Hepatocyte (in vitro differentiated cells): ENCODE results near the gene AKAP10. TPM values are rescaled to one million over a fixed set of nuclear protein-coding genes. Genes with fewer than 3 reads are reported as not detected.

Source experiments
- DNase-seq: peaks from one replicate; pipeline ENCODE4 v3.0.0-alpha.2; 2016; ENCODE audit warnings: low spot score
- H2AFZ ChIP-seq: fragments of 200-600 bp; sonication (generic); 2 replicates; pipeline ENCODE4 v1.6.0; 2016; ENCODE audit warnings: antibody characterized with exemption, mild to moderate bottlenecking
- H3K27ac ChIP-seq: fragments of 200-600 bp; sonication (generic); 2 replicates; pipeline ENCODE4 v1.5.1; 2016; ENCODE audit warnings: mild to moderate bottlenecking
- H3K27me3 ChIP-seq: fragments of 200-600 bp; sonication (generic); 2 replicates; pipeline ENCODE4 v1.6.1; 2016
- H3K36me3 ChIP-seq: fragments of 200-600 bp; sonication (generic); replicated peaks from 2 replicates; pipeline ENCODE4 v1.5.1; 2016; ENCODE audit warnings: low read depth; ENCODE audit not compliant: insufficient read depth
- H3K4me1 ChIP-seq: fragments of 200-600 bp; sonication (generic); 2 replicates; pipeline ENCODE4 v1.5.1; 2016; ENCODE audit warnings: mild to moderate bottlenecking, moderate library complexity; ENCODE audit not compliant: insufficient read depth
- H3K4me2 ChIP-seq: fragments of 200-600 bp; sonication (generic); 2 replicates; pipeline ENCODE4 v1.6.0; 2016
- H3K4me3 ChIP-seq: fragments of 200-600 bp; sonication (generic); 2 replicates; pipeline ENCODE4 v1.5.1; 2016; ENCODE audit warnings: mild to moderate bottlenecking
- H3K79me2 ChIP-seq: fragments of 200-600 bp; sonication (generic); 2 replicates; pipeline ENCODE4 v1.6.0; 2017; ENCODE audit warnings: mild to moderate bottlenecking
- H3K9me2 ChIP-seq: fragments of 200-600 bp; sonication (generic); replicated peaks from 2 replicates; pipeline ENCODE4 v1.6.0; 2017; ENCODE audit warnings: mild to moderate bottlenecking; ENCODE audit not compliant: insufficient read depth
- H3K9me3 ChIP-seq: fragments of 200-600 bp; sonication (generic); 2 replicates; pipeline ENCODE4 v1.5.1; 2016; ENCODE audit warnings: low read depth, mild to moderate bottlenecking
- H4K20me1 ChIP-seq: fragments of 200-600 bp; sonication (generic); 2 replicates; pipeline ENCODE4 v1.6.0; 2016; ENCODE audit warnings: mild to moderate bottlenecking; ENCODE audit not compliant: insufficient read depth, poor library complexity, severe bottlenecking
- CTCF ChIP-seq: fragments of 200-600 bp; sonication (generic); IDR thresholded peaks from 2 replicates; pipeline ENCODE4 v1.5.1; 2016; ENCODE audit warnings: antibody characterized with exemption, mild to moderate bottlenecking; ENCODE audit not compliant: poor library complexity
- EZH2 ChIP-seq: fragments of 200-600 bp; sonication (generic); IDR thresholded peaks from 2 replicates; pipeline ENCODE4 v1.6.1; 2016; ENCODE audit warnings: antibody characterized with exemption, mild to moderate bottlenecking, borderline replicate concordance
- EZH2phosphoT487 ChIP-seq: fragments of 200-600 bp; sonication (generic); IDR thresholded peaks from one replicate; pipeline ENCODE4 v1.6.1; 2018; ENCODE audit warnings: antibody characterized with exemption, mild to moderate bottlenecking, low read depth, moderate library complexity; ENCODE audit not compliant: unreplicated experiment, severe bottlenecking
- WGBS: methylation state at CpG from one replicate; pipeline ENCODE4 v1.1.6; 2016; ENCODE audit warnings: low lambda C conversion rate; ENCODE audit errors: missing lambda C conversion rate; 5-methylcytosine and 5-hydroxymethylcytosine counted together
- polyA plus RNA-seq: library from polyadenylated mRNA; unstranded; fragments of >200 nt; fragmentation: Nextera tagmentation; extraction: Ambion mirVana; gene quantifications from 2 replicates; pipeline ENCODE4 v1.2.1, GENCODE V29; 2016
- total RNA-seq: library from RNA; depleted of rRNA; stranded (reverse); fragments of >200 nt; gene quantifications from 2 replicates; pipeline ENCODE4 v1.2.3, GENCODE V29; 2014

AKAP10 gene
- total and polyA plus RNA-seq, 2 experiments from 2014 or later = 17.6 to 19.6 TPM

GRCh38 chr17:19991252-19991885 is 13.7 kb upstream of the AKAP10 start:
- Histone ChIP-seq H3K4me1 (no peaks in the 10 kb centered on the region), H3K4me2 (no peak overlapping the region), H3K27me3 (no peaks in the 10 kb centered on the region), H3K9me3 (no peaks in the 10 kb centered on the region), H4K20me1 (no peaks in the 10 kb centered on the region), H3K36me3 (no peaks in the 10 kb centered on the region), H3K4me3 (no peak overlapping the region), H2AFZ (no peak overlapping the region), H3K79me2 (no peaks in the 10 kb centered on the region), H3K27ac (no peak overlapping the region), H3K9me2 (no peaks in the 10 kb centered on the region)
- TF ChIP-seq CTCF = no peak
- TF ChIP-seq EZH2phosphoT487 = no peak
- TF ChIP-seq EZH2 = no peak
- 59% methylated on average over 4 of the region's 4 CpGs for whole genome bisulfite sequencing
- no peak for DNase-seq

GRCh38 chr17:19987897-19988296 is 10.3 kb upstream of the AKAP10 start:
- Histone ChIP-seq H3K27me3 (no peaks in the 10 kb centered on the region), H3K27ac (no peak overlapping the region), H3K4me2 (no peak overlapping the region), H2AFZ (no peak overlapping the region), H3K9me3 (no peaks in the 10 kb centered on the region), H3K36me3 (no peaks in the 10 kb centered on the region), H4K20me1 (no peaks in the 10 kb centered on the region), H3K4me3 (no peak overlapping the region), H3K9me2 (no peaks in the 10 kb centered on the region), H3K79me2 (no peaks in the 10 kb centered on the region), H3K4me1 (no peaks in the 10 kb centered on the region)
- DNase-seq = no peak
- TF ChIP-seq EZH2 = no peak
- no peak for TF ChIP-seq CTCF
- no peak for TF ChIP-seq EZH2phosphoT487
- WGBS = 79% methylated on average over 1 of the region's 1 CpG

GRCh38 chr17:19986941-19987861 is 9.6 kb upstream of the AKAP10 start:
- no peaks in the 10 kb centered on the region for H3K9me3 ChIP-seq
- no peaks in the 10 kb centered on the region for H4K20me1 ChIP-seq
- H3K79me2 ChIP-seq = no peaks in the 10 kb centered on the region
- H3K27me3 ChIP-seq = no peaks in the 10 kb centered on the region
- no peak overlapping the region for H2AFZ ChIP-seq
- H3K4me1 ChIP-seq = no peaks in the 10 kb centered on the region
- no peak overlapping the region for H3K4me3 ChIP-seq
- H3K9me2 ChIP-seq = no peaks in the 10 kb centered on the region
- 70% methylated on average over 13 of the region's 13 CpGs for WGBS
- no peaks in the 10 kb centered on the region for H3K36me3 ChIP-seq
- TF ChIP-seq CTCF (no peak), EZH2 (no peak), EZH2phosphoT487 (no peak)
- no peak overlapping the region for H3K27ac ChIP-seq
- DNase-seq = no peak
- H3K4me2 ChIP-seq = no peak overlapping the region
